GM12872 (cell line): Measurements from ENCODE around the gene SLC25A52.

ENCODE experiments used
- CTCF ChIP-seq: IDR thresholded peaks from 3 replicates; pipeline ENCODE4 v1.5.1; 2011; ENCODE audit warnings: low read depth, mild to moderate bottlenecking, low read length, moderate library complexity; ENCODE audit not compliant: insufficient read depth

Gene SLC25A52

GRCh38 chr18:31750273-31750672 is 10.4 kb downstream of the SLC25A52 start:
- TF ChIP-seq CTCF, result no peak

- TF ChIP-seq CTCF, result no peak
These were observed 14.3 kb downstream of the SLC25A52 start for GRCh38 chr18:31746396-31746795.

- TF ChIP-seq CTCF, result no peak
These were observed 16.2 kb downstream of the SLC25A52 start for GRCh38 chr18:31744321-31745067.

GRCh38 chr18:31741097-31741735 is 19.5 kb downstream of the SLC25A52 start:
- TF ChIP-seq CTCF, result peak; percentile 80

- no peak for TF ChIP-seq CTCF
These were observed 20.5 kb downstream of the SLC25A52 start for GRCh38 chr18:31740180-31740579.

- TF ChIP-seq CTCF, result no peak
These were observed 21.0 kb downstream of the SLC25A52 start for GRCh38 chr18:31739651-31740050.

GRCh38 chr18:31738460-31739407 is 21.9 kb downstream of the SLC25A52 start:
- TF ChIP-seq CTCF, result no peak
